Endothelial cell (in vitro differentiated cells): Measurements from ENCODE around the gene POU3F3. TPM values are rescaled to one million over a fixed set of nuclear protein-coding genes. Genes with fewer than 3 reads are reported as not detected.

ENCODE experiments used
- DNase-seq: peaks from one replicate; pipeline ENCODE4 v3.0.0; 2021; ENCODE audit warnings: low spot score
- H3K27ac Mint-ChIP-seq: one replicate; pipeline ENCODE4 v1.8.0; 2021; ENCODE audit warnings: mixed read lengths, inconsistent platforms; ENCODE audit not compliant: unreplicated experiment
- H3K27me3 Mint-ChIP-seq: one replicate; pipeline ENCODE4 v1.8.0; 2021; ENCODE audit warnings: mild to moderate bottlenecking, moderate library complexity, mixed read lengths, inconsistent platforms; ENCODE audit not compliant: unreplicated experiment
- H3K36me3 Mint-ChIP-seq: one replicate; pipeline ENCODE4 v1.8.0; 2021; ENCODE audit warnings: mild to moderate bottlenecking, low read depth, mixed read lengths, inconsistent platforms; ENCODE audit not compliant: unreplicated experiment
- H3K4me1 Mint-ChIP-seq: one replicate; pipeline ENCODE4 v1.8.0; 2021; ENCODE audit warnings: mild to moderate bottlenecking, mixed read lengths, inconsistent platforms; ENCODE audit not compliant: unreplicated experiment
- H3K4me3 Mint-ChIP-seq: one replicate; pipeline ENCODE4 v1.8.0; 2021; ENCODE audit warnings: mild to moderate bottlenecking, mixed read lengths, inconsistent platforms; ENCODE audit not compliant: unreplicated experiment
- H3K9me3 Mint-ChIP-seq: one replicate; pipeline ENCODE4 v1.8.0; 2021; ENCODE audit warnings: mixed read lengths, inconsistent platforms; ENCODE audit not compliant: unreplicated experiment
- CTCF ChIP-seq: fragments of 200-600 bp; sonication (generic); IDR thresholded peaks from one replicate; pipeline ENCODE4 v1.5.0; 2021; ENCODE audit warnings: antibody characterized with exemption; ENCODE audit not compliant: unreplicated experiment
- total RNA-seq: library from RNA; stranded (reverse); fragmentation: NEBNext Ultra II Directional; extraction: Animal tissue kit (Norgen Biotek cat#: 25700); gene quantifications from one replicate; pipeline ENCODE4 v1.2.1, GENCODE V29; 2021; ENCODE audit not compliant: unreplicated experiment

POU3F3 gene
- total RNA-seq, 1 donor from 2014 or later, result not detected

- Mint-ChIP-seq H3K4me3 (no peak overlapping the region), H3K4me1 (peaks cover 25% of the 10 kb centered on the region), H3K27me3 (peaks cover 34% of the 10 kb centered on the region), H3K9me3 (no peaks in the 10 kb centered on the region), H3K27ac (no peak overlapping the region), H3K36me3 (no peaks in the 10 kb centered on the region)
- no peak for TF ChIP-seq CTCF
- DNase-seq, result no peak
These were observed 6.9 kb upstream of the POU3F3 start for GRCh38 chr2:104846786-104847585.

- H3K27ac Mint-ChIP-seq, result no peak overlapping the region
These were observed 6.2 kb upstream of the POU3F3 start for GRCh38 chr2:104847586-104848160.

GRCh38 chr2:104848526-104848925 lies 5.4 kb upstream of the POU3F3 start:
- H3K27ac Mint-ChIP-seq, result no peak overlapping the region
- no peaks in the 10 kb centered on the region for H3K9me3 Mint-ChIP-seq
- H3K27me3 Mint-ChIP-seq, result peaks cover 38% of the 10 kb centered on the region
- H3K4me1 Mint-ChIP-seq, result peaks cover 33% of the 10 kb centered on the region
- no peak overlapping the region for H3K4me3 Mint-ChIP-seq
- DNase-seq, result no peak
- no peak for TF ChIP-seq CTCF
- H3K36me3 Mint-ChIP-seq, result no peaks in the 10 kb centered on the region

More at GRCh38 chr2:104847586-104848160, 6.2 kb upstream of the POU3F3 start:
- peaks cover 28% of the 10 kb centered on the region for H3K4me1 Mint-ChIP-seq
- H3K9me3 Mint-ChIP-seq, result no peaks in the 10 kb centered on the region
- H3K36me3 Mint-ChIP-seq, result no peaks in the 10 kb centered on the region
- no peak overlapping the region for H3K4me3 Mint-ChIP-seq
- DNase-seq, result no peak
- H3K27me3 Mint-ChIP-seq, result peaks cover 35% of the 10 kb centered on the region
- TF ChIP-seq CTCF, result no peak

- H3K4me3 Mint-ChIP-seq, result no peak overlapping the region
- H3K9me3 Mint-ChIP-seq, result no peaks in the 10 kb centered on the region
- no peak overlapping the region for H3K27ac Mint-ChIP-seq
- peaks cover 38% of the 10 kb centered on the region for H3K27me3 Mint-ChIP-seq
- DNase-seq, result no peak
- H3K4me1 Mint-ChIP-seq, result peaks cover 35% of the 10 kb centered on the region
- TF ChIP-seq CTCF, result no peak
- peaks cover under 1% of the 10 kb centered on the region for H3K36me3 Mint-ChIP-seq
These were observed 4.8 kb upstream of the POU3F3 start for GRCh38 chr2:104849101-104849500.

GRCh38 chr2:104849618-104850141 lies 4.2 kb upstream of the POU3F3 start:
- Mint-ChIP-seq H3K27ac (no peak overlapping the region), H3K27me3 (peaks cover 41% of the 10 kb centered on the region), H3K36me3 (peaks cover 6% of the 10 kb centered on the region), H3K4me3 (no peak overlapping the region), H3K4me1 (peaks cover 38% of the 10 kb centered on the region), H3K9me3 (no peaks in the 10 kb centered on the region)
- DNase-seq, result peak; percentile 81
- peak; percentile 90 for TF ChIP-seq CTCF
